Thyroid gland (tissue), 4 donors: ENCODE data around the gene RPL14.

ENCODE experiments used
- CTCF ChIP-seq, 6 experiments: fragments of 200-600 bp in 3 of 6; fragments of 450-650 bp in 3 of 6; sonication (generic) in 3 of 6; IDR thresholded peaks; one replicate each; pipeline ENCODE4 v1.5.1; 2016 to 2019; ENCODE audit warnings: antibody characterized with exemption in 6 of 6, mild to moderate bottlenecking in 2 of 6, inconsistent platforms in 1 of 6, moderate library complexity in 1 of 6
- POLR2A ChIP-seq, 2 donors: fragments of 450-650 bp; IDR thresholded peaks; one replicate each; pipeline ENCODE4 v1.6.1; 2017; ENCODE audit warnings: antibody characterized with exemption in 2 of 2, mild to moderate bottlenecking in 2 of 2, moderate library complexity in 1 of 2

- TF ChIP-seq CTCF (IDR thresholded peaks at IDR 0.05) (no peak), POLR2A (IDR thresholded peaks at IDR 0.05) (no peak)
Measured at GRCh38 chr3:40499952-40500351, 42.8 kb downstream of the RPL14 start.
